Thoracic aorta (tissue), 2 donors: ENCODE data around the gene SYK. TPM values are rescaled to one million over a fixed set of nuclear protein-coding genes. Genes with fewer than 3 reads are reported as not detected.

ENCODE experiments used
- ATAC-seq: fragments of 150-250 bp; one replicate; pipeline ENCODE4 v1.8.0; 2017; ENCODE audit warnings: low read depth; ENCODE audit not compliant: insufficient number of reproducible peaks, low FRiP score
- DNase-seq: peaks from one replicate; pipeline ENCODE4 v3.0.0-alpha.2; 2020; ENCODE audit warnings: low spot score
- H3K27ac ChIP-seq, 2 donors: fragments of 200-600 bp; sonication (generic); 1 replicate in 1 of 2; 2 replicates in 1 of 2; pipeline ENCODE4 v1.5.1; 2016; ENCODE audit warnings: mild to moderate bottlenecking in 2 of 2, moderate library complexity in 2 of 2
- H3K27me3 ChIP-seq: fragments of 200-600 bp; sonication (generic); replicated peaks from 2 replicates; pipeline ENCODE4 v1.6.0; 2016; ENCODE audit warnings: mild to moderate bottlenecking; ENCODE audit not compliant: insufficient read depth
- H3K36me3 ChIP-seq: fragments of 200-600 bp; sonication (generic); one replicate; pipeline ENCODE4 v1.5.1; 2016
- H3K4me1 ChIP-seq, 2 donors: fragments of 200-600 bp; sonication (generic); 1 replicate in 1 of 2; 2 replicates in 1 of 2; pipeline versions ENCODE4 v1.5.1 to v1.6.0; 2016; ENCODE audit warnings: low read depth in 2 of 2, mild to moderate bottlenecking in 1 of 2; ENCODE audit not compliant: control insufficient read depth in 1 of 2
- H3K4me3 ChIP-seq: fragments of 200-600 bp; sonication (generic); 2 replicates; pipeline ENCODE4 v1.5.1; 2016; ENCODE audit warnings: mild to moderate bottlenecking
- H3K9me3 ChIP-seq: fragments of 200-600 bp; sonication (generic); 2 replicates; pipeline ENCODE4 v1.5.1; 2016
- CTCF ChIP-seq: fragments of 200-600 bp; sonication (generic); IDR thresholded peaks from one replicate; pipeline ENCODE4 v1.5.1; 2019; ENCODE audit warnings: antibody characterized with exemption
- total RNA-seq, 2 donors: library from RNA; depleted of rRNA; stranded (reverse); fragments of >200 nt; gene quantifications; one replicate each; pipeline versions ENCODE4 v1.1.0 to v1.2.3, GENCODE V29; 2016

Gene SYK
- total RNA-seq, 2 donors from 2014 or later = 18.1 to 23.3 TPM

- no peak overlapping the region for H3K27ac ChIP-seq
- ATAC-seq (no peak), DNase-seq (no peak)
- H3K36me3 ChIP-seq = no peaks in the 10 kb centered on the region
- TF ChIP-seq CTCF = no peak
- H3K27me3 ChIP-seq = no peaks in the 10 kb centered on the region
- no peaks in the 10 kb centered on the region for H3K9me3 ChIP-seq
- H3K4me1 ChIP-seq = no peaks in the 10 kb centered on the region
- H3K4me3 ChIP-seq = no peak overlapping the region
These were observed 93.5 kb downstream of the SYK start for GRCh38 chr9:90894986-90895687.

- Histone ChIP-seq H3K27ac (no peak overlapping the region), H3K27me3 (no peaks in the 10 kb centered on the region), H3K4me1 (no peaks in the 10 kb centered on the region), H3K9me3 (no peaks in the 10 kb centered on the region), H3K4me3 (no peak overlapping the region), H3K36me3 (no peaks in the 10 kb centered on the region)
- no peak for TF ChIP-seq CTCF
- no peak for DNase-seq
- no peak for ATAC-seq
These were observed 94.2 kb downstream of the SYK start for GRCh38 chr9:90895786-90896185.

GRCh38 chr9:90896231-90896630, 94.6 kb downstream of the SYK start:
- no peak for ATAC-seq
- no peaks in the 10 kb centered on the region for H3K36me3 ChIP-seq
- H3K27ac ChIP-seq = no peak overlapping the region
- no peak for TF ChIP-seq CTCF
- H3K4me1 ChIP-seq = no peaks in the 10 kb centered on the region
- no peaks in the 10 kb centered on the region for H3K9me3 ChIP-seq
- no peak overlapping the region for H3K4me3 ChIP-seq
- no peaks in the 10 kb centered on the region for H3K27me3 ChIP-seq
- DNase-seq = no peak

- Histone ChIP-seq H3K4me3 (no peak overlapping the region), H3K36me3 (no peaks in the 10 kb centered on the region), H3K27ac (no peak overlapping the region), H3K4me1 (no peaks in the 10 kb centered on the region), H3K27me3 (no peaks in the 10 kb centered on the region), H3K9me3 (no peaks in the 10 kb centered on the region)
- DNase-seq = no peak
- TF ChIP-seq CTCF = no peak
- no peak for ATAC-seq
These were observed 96.6 kb downstream of the SYK start for GRCh38 chr9:90898228-90898627.

GRCh38 chr9:90899287-90899686, 97.7 kb downstream of the SYK start:
- TF ChIP-seq CTCF = no peak
- no peak overlapping the region for H3K4me3 ChIP-seq
- DNase-seq = no peak
- no peaks in the 10 kb centered on the region for H3K9me3 ChIP-seq
- no peaks in the 10 kb centered on the region for H3K27me3 ChIP-seq
- no peak overlapping the region for H3K27ac ChIP-seq
- no peaks in the 10 kb centered on the region for H3K36me3 ChIP-seq
- no peaks in the 10 kb centered on the region for H3K4me1 ChIP-seq
- ATAC-seq = no peak
